ENCODE results near the gene HPDL. TPM values are rescaled to one million over a fixed set of nuclear protein-coding genes. Genes with fewer than 3 reads are reported as not detected.

HPDL gene
- total and polyA plus RNA-seq, 4 donors: 0.36 TPM; not detected in 3

DNA sequence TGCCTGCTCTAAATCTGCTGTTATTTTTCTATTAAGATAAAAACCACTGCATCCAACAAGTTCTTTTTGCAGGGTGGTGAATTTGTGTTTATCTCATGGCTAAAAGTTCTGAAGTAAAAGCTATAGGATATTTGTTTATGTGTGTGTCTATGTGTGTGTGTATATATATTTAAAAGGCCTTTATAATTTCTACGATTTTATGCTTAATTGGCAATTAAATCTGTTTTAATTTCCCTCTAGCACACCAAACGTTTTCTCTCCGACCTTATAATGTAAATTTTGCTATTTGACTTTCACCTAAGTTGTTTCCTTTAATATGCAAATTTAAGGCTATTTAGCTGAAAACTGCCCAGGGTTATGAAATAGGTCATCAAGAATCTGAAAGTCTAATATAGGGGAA lies 19.8 kb upstream of the HPDL start:
- Histone ChIP-seq H3K27ac (ENCODE audit: low read depth in 1 of 2, low read length in 2 of 2) (no peak overlapping the region), H3K4me1 (ENCODE audit: control insufficient read depth in 1 of 2, insufficient read depth in 2 of 2, low read length in 2 of 2) (no peaks in the 10 kb centered on the region), H3K9me3 (ENCODE audit: control insufficient read depth, low read length) (no peaks in the 10 kb centered on the region), H3K4me3 (ENCODE audit: low read length in 2 of 2) (no peak overlapping the region), H3K27me3 (ENCODE audit: control insufficient read depth in 1 of 2, insufficient read depth in 2 of 2, low read length in 1 of 2) (no peaks in the 10 kb centered on the region), H3K36me3 (ENCODE audit: control insufficient read depth in 1 of 2, insufficient read depth in 2 of 2, low read length in 1 of 2) (no peaks in the 10 kb centered on the region)
- ATAC-seq (ENCODE audit: low FRiP score) (no peak), DNase-seq (no peak)
- intact Hi-C loops (cut with DNase I): loop anchor here (10.0 kb wide), 2 partner anchors 102 to 472 kb away; partner anchors contain the start of gene ZSWIM5 (in 1 of the 2)
- 79 to 82% methylated on average over 3 of the region's 3 CpGs for WGBS, 2 donors

DNA sequence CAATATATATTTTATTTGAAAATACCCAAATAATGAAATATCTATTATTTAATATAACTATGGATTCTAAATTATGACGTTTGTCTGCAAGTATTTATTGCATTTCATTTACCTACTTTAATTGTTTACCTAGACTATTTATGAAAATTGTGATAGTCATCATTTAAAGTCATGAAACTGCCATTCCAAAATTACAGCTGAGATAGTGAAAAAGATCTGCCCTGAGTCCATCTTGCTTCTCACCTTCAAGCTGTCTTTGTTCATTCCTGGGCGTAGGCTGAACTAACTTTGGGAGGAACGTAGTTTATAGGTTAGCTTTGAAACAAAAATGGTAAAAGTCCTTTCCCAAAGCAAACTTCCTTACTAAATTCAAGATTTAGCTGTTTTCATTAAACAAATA lies 12.4 kb upstream of the HPDL start:
- H3K4me3 ChIP-seq (ENCODE audit: low read length in 2 of 2): no peak overlapping the region
- no peak for DNase-seq
- H3K4me1 ChIP-seq (ENCODE audit: control insufficient read depth in 1 of 2, insufficient read depth in 2 of 2, low read length in 2 of 2): no peaks in the 10 kb centered on the region
- ATAC-seq (ENCODE audit: low FRiP score): no peak
- H3K27me3 ChIP-seq (ENCODE audit: control insufficient read depth in 1 of 2, insufficient read depth in 2 of 2, low read length in 1 of 2): no peaks in the 10 kb centered on the region
- no peaks in the 10 kb centered on the region for H3K9me3 ChIP-seq (ENCODE audit: control insufficient read depth, low read length)
- H3K27ac ChIP-seq (ENCODE audit: low read depth in 1 of 2, low read length in 2 of 2): no peak overlapping the region
- intact Hi-C loops (cut with DNase I): no loop called here
- no peaks in the 10 kb centered on the region for H3K36me3 ChIP-seq (ENCODE audit: control insufficient read depth in 1 of 2, insufficient read depth in 2 of 2, low read length in 1 of 2)
- 74 to 78% methylated on average over 3 of the region's 3 CpGs for WGBS, 2 donors

DNA sequence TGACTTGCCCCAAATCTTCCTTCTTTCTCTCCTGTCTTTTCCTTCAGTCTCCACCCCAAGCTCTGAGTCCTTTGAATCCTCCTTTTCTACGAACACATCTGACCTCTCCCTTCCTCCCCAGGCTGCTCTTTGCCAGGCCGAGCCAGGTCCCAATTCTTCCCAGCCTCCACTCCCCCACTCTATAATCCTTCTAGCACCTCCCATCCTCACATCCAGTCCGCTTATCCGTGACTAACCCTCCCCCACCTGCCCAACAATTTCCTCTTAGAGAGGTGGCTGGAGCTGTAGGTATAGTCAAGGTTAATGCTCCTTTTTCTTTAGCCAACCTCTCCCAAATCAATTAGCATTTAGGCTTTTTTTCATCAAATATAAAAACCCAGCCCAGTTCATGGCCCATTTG lies 9.5 kb upstream of the HPDL start:
- H3K27ac ChIP-seq (ENCODE audit: low read depth in 1 of 2, low read length in 2 of 2): no peak overlapping the region
- 35 to 66% methylated on average over 4 of the region's 4 CpGs for WGBS, 2 donors
- no peak for DNase-seq
- ATAC-seq (ENCODE audit: low FRiP score): no peak
- H3K4me3 ChIP-seq (ENCODE audit: low read length in 2 of 2): no peak overlapping the region
- H3K27me3 ChIP-seq (ENCODE audit: control insufficient read depth in 1 of 2, insufficient read depth in 2 of 2, low read length in 1 of 2): no peaks in the 10 kb centered on the region
- intact Hi-C loops (cut with DNase I): no loop called here
- H3K4me1 ChIP-seq (ENCODE audit: control insufficient read depth in 1 of 2, insufficient read depth in 2 of 2, low read length in 2 of 2): no peaks in the 10 kb centered on the region
- H3K36me3 ChIP-seq (ENCODE audit: control insufficient read depth in 1 of 2, insufficient read depth in 2 of 2, low read length in 1 of 2): no peaks in the 10 kb centered on the region
- no peaks in the 10 kb centered on the region for H3K9me3 ChIP-seq (ENCODE audit: control insufficient read depth, low read length)

DNA sequence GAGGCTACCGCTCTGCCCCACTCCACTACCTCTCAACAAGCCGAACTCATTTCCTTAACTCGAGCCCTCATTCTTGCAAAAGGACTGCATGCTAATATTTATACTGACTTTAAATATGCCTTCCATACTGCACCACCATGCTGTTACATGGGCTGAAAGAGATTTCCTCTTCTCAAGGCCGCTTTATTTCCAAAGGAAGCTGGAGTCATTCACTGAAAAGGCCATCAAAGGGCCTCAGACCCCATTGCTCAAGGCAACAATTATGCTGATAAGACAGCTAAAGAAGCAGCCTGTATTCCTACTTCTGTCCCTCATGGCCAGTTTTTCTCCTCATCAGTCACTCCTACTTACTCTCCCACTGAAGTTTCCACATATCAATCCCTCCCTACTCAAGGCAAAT lies 6.9 kb upstream of the HPDL start:
- Histone ChIP-seq H3K4me3 (ENCODE audit: low read length in 2 of 2) (no peak overlapping the region), H3K36me3 (ENCODE audit: control insufficient read depth in 1 of 2, insufficient read depth in 2 of 2, low read length in 1 of 2) (no peaks in the 10 kb centered on the region), H3K9me3 (ENCODE audit: control insufficient read depth, low read length) (no peaks in the 10 kb centered on the region), H3K27ac (ENCODE audit: low read depth in 1 of 2, low read length in 2 of 2) (no peak overlapping the region), H3K27me3 (ENCODE audit: control insufficient read depth in 1 of 2, insufficient read depth in 2 of 2, low read length in 1 of 2) (no peaks in the 10 kb centered on the region), H3K4me1 (ENCODE audit: control insufficient read depth in 1 of 2, insufficient read depth in 2 of 2, low read length in 2 of 2) (no peaks in the 10 kb centered on the region)
- WGBS, 2 donors: 92 to 93% methylated on average over 4 of the region's 4 CpGs
- ATAC-seq (ENCODE audit: low FRiP score) (no peak), DNase-seq (no peak)
- intact Hi-C loops (cut with DNase I): no loop called here

DNA sequence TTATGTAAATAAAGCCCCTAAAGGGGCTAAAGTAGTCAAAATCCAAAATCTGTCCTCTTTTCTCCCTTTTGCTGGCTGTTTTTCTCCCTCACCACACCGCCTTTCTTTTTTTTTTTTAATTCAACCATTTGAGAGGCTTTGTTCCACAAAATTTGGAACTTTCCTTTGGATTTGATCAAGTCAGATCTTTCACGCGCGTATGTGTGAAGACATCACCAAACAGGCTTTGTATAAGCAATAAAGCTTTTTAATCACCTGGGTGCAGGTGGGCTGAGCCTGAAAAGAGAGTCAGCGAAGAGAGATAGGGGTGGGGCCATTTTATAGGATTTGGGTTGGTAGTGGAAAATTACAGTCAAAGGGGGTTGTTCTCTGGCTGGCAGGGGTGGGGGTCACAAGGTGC lies 5.3 kb upstream of the HPDL start:
- DNase-seq (no peak), ATAC-seq (ENCODE audit: low FRiP score) (no peak)
- Histone ChIP-seq H3K27ac (ENCODE audit: low read depth in 1 of 2, low read length in 2 of 2) (no peak overlapping the region), H3K27me3 (ENCODE audit: control insufficient read depth in 1 of 2, insufficient read depth in 2 of 2, low read length in 1 of 2) (no peaks in the 10 kb centered on the region), H3K4me3 (ENCODE audit: low read length in 2 of 2) (no peak overlapping the region), H3K36me3 (ENCODE audit: control insufficient read depth in 1 of 2, insufficient read depth in 2 of 2, low read length in 1 of 2) (no peaks in the 10 kb centered on the region), H3K4me1 (ENCODE audit: control insufficient read depth in 1 of 2, insufficient read depth in 2 of 2, low read length in 2 of 2) (no peaks in the 10 kb centered on the region), H3K9me3 (ENCODE audit: control insufficient read depth, low read length) (no peaks in the 10 kb centered on the region)
- WGBS, 2 donors: 83 to 84% methylated on average over 5 of the region's 5 CpGs
- intact Hi-C loops (cut with DNase I): no loop called here

DNA sequence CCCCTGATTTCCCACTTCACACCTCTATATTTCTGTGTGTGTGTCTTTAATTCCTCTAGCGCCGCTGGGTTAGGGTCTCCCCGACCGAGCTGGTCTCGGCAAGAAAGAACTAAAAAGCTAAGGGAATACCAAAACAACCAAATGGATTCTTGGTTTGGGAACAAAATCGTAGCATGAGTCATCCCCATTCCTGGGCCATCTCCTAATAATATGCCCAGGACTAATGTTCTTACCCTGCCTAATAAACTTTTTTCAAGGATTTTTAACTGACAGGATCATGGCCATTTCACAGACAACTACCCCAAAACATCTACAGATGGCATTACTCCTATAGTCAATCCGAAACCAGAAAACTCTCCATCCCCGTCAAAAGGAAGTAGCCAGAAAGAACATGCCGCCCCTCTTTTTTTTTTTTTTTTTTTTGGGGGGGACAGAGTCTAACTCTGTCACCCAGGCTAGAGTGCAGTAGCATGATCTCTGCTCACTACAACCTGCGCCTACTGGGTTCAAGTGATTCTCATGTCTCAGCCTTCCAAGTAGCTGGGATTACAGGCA lies 4.1 kb upstream of the HPDL start:
- 71 to 77% methylated on average over 10 of the region's 10 CpGs for WGBS, 2 donors
- no peak overlapping the region for H3K4me3 ChIP-seq (ENCODE audit: low read length in 2 of 2)
- ATAC-seq (ENCODE audit: low FRiP score): no peak
- H3K27ac ChIP-seq (ENCODE audit: low read depth in 1 of 2, low read length in 2 of 2): no peak overlapping the region
- H3K27me3 ChIP-seq (ENCODE audit: control insufficient read depth in 1 of 2, insufficient read depth in 2 of 2, low read length in 1 of 2): no peaks in the 10 kb centered on the region
- no peak for DNase-seq
- no peaks in the 10 kb centered on the region for H3K36me3 ChIP-seq (ENCODE audit: control insufficient read depth in 1 of 2, insufficient read depth in 2 of 2, low read length in 1 of 2)
- H3K9me3 ChIP-seq (ENCODE audit: control insufficient read depth, low read length): no peaks in the 10 kb centered on the region
- H3K4me1 ChIP-seq (ENCODE audit: control insufficient read depth in 1 of 2, insufficient read depth in 2 of 2, low read length in 2 of 2): no peaks in the 10 kb centered on the region
- intact Hi-C loops (cut with DNase I): no loop called here

DNA sequence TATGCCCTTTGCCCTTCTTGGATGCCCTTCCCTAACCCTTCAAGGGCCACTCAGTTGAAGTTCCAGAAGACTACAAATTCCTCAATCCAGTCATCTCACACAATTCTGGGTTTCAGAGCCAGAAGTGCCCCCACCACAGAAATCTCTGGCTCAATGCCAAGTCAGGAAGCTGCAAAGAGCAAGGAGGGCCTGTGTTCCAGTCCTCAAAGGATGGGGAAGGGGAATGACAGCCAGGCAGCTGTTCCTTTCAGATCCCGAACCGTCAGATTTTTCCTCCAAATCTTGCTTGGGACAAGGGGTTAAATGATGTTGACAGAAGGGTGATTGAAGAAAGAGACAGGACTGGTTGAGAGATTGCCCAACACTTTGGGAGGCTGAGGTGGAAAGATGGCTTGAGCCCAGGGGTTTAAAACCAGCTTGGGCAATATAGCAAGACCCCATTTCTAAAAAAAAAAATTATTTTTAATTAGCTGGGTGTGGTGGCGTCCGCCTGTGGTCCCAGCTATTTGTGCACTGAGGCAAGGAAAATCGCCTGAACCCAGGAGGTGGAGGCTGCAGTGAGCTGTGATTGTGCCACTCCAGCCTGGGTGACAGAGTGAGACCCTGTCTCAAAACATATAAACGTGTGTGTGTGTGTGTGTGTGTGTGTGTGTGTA lies 716 bp upstream of the HPDL start:
- Histone ChIP-seq H3K36me3 (ENCODE audit: control insufficient read depth in 1 of 2, insufficient read depth in 2 of 2, low read length in 1 of 2) (no peaks in the 10 kb centered on the region), H3K27me3 (ENCODE audit: control insufficient read depth in 1 of 2, insufficient read depth in 2 of 2, low read length in 1 of 2) (no peaks in the 10 kb centered on the region), H3K9me3 (ENCODE audit: control insufficient read depth, low read length) (no peaks in the 10 kb centered on the region), H3K4me1 (ENCODE audit: control insufficient read depth in 1 of 2, insufficient read depth in 2 of 2, low read length in 2 of 2) (no peaks in the 10 kb centered on the region), H3K27ac (ENCODE audit: low read depth in 1 of 2, low read length in 2 of 2) (no peak overlapping the region), H3K4me3 (ENCODE audit: low read length in 2 of 2) (no peak overlapping the region)
- 57 to 61% methylated on average over 6 of the region's 6 CpGs for WGBS, 2 donors
- intact Hi-C loops (cut with DNase I): no loop called here
- DNase-seq: no peak
- no peak for ATAC-seq (ENCODE audit: low FRiP score)

DNA sequence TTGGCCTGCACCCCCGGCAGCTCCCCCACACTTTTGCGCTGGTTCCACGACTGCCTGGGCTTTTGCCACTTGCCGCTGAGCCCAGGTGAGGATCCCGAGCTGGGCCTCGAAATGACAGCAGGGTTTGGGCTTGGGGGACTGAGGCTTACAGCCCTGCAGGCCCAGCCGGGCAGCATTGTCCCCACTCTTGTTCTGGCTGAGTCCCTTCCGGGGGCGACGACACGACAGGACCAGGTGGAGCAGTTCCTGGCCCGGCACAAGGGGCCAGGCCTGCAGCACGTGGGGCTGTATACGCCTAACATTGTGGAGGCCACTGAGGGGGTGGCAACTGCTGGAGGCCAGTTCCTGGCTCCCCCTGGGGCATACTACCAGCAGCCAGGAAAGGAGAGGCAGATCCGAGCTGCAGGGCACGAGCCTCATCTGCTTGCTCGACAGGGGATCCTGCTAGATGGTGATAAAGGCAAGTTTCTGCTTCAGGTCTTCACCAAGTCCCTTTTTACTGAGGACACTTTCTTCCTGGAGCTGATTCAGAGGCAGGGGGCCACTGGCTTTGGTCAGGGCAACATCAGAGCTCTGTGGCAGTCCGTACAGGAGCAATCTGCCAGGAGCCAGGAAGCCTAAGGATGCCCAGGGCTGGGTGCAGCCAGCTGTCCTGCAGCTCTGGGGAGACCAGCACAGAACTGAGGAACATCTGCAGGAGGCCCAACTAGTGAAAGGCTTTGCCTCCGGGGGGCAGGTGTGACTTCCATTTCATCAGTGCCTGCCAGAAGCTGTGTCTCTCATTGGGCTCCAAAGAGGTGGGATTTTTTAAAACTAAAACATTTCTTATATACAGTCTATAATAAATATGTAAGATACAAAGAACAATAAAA lies 1.2 kb downstream of the HPDL start:
- intact Hi-C loops (cut with DNase I): no loop called here
- WGBS, 2 donors: 78 to 80% methylated on average over 19 of the region's 19 CpGs
- H3K4me3 ChIP-seq (ENCODE audit: low read length in 2 of 2): no peak overlapping the region
- no peaks in the 10 kb centered on the region for H3K27me3 ChIP-seq (ENCODE audit: control insufficient read depth in 1 of 2, insufficient read depth in 2 of 2, low read length in 1 of 2)
- H3K4me1 ChIP-seq (ENCODE audit: control insufficient read depth in 1 of 2, insufficient read depth in 2 of 2, low read length in 2 of 2): no peaks in the 10 kb centered on the region
- H3K36me3 ChIP-seq (ENCODE audit: control insufficient read depth in 1 of 2, insufficient read depth in 2 of 2, low read length in 1 of 2): peaks cover 0 to 7% of the 10 kb centered on the region in 2 donors
- no peak overlapping the region for H3K27ac ChIP-seq (ENCODE audit: low read depth in 1 of 2, low read length in 2 of 2)
- ATAC-seq (ENCODE audit: low FRiP score): no peak
- DNase-seq: no peak
- no peaks in the 10 kb centered on the region for H3K9me3 ChIP-seq (ENCODE audit: control insufficient read depth, low read length)

Data from aorta (tissue), 5 donors.